ENCODE results near the gene NKPD1. TPM values are rescaled to one million over a fixed set of nuclear protein-coding genes. Genes with fewer than 3 reads are reported as not detected.

NKPD1 gene
- total RNA-seq, 2 experiments from 2014 or later = 0.73 to 0.91 TPM

GRCh38 chr19:45142726-45143110 lies 18.1 kb downstream of the NKPD1 start:
- Histone ChIP-seq H3K4me1 (ENCODE audit: insufficient read depth, low read length) (no peaks in the 10 kb centered on the region), H3K4me3 (ENCODE audit: low read length) (no peak overlapping the region), H3K27me3 (ENCODE audit: control insufficient read depth in 1 of 2, insufficient read depth in 2 of 2, low read length in 2 of 2) (no peaks in the 10 kb centered on the region), H3K36me3 (ENCODE audit: insufficient read depth, low read length) (peaks cover 41% of the 10 kb centered on the region), H3K27ac (ENCODE audit: low read depth in 1 of 2, low read length in 2 of 2) (no peak overlapping the region), H3K9me3 (ENCODE audit: control insufficient read depth in 1 of 2, insufficient read depth in 1 of 2, low read length in 2 of 2) (no peaks in the 10 kb centered on the region)
- ChIA-PET POLR2A (no interaction called here), CTCF (no interaction called here)
- no peaks in the 10 kb centered on the region for H3K27me3 Mint-ChIP-seq
- H3K27ac Mint-ChIP-seq = no peak overlapping the region
- intact Hi-C loops (cut with DNase I, micrococcal nuclease) = no loop called here
- no peaks in the 10 kb centered on the region for H3K4me1 Mint-ChIP-seq (ENCODE audit: low read depth)
- peaks cover 17% of the 10 kb centered on the region for H3K36me3 Mint-ChIP-seq (ENCODE audit: low read depth)
- no peaks in the 10 kb centered on the region for H3K9me3 Mint-ChIP-seq
- TF ChIP-seq, protein P1, sequence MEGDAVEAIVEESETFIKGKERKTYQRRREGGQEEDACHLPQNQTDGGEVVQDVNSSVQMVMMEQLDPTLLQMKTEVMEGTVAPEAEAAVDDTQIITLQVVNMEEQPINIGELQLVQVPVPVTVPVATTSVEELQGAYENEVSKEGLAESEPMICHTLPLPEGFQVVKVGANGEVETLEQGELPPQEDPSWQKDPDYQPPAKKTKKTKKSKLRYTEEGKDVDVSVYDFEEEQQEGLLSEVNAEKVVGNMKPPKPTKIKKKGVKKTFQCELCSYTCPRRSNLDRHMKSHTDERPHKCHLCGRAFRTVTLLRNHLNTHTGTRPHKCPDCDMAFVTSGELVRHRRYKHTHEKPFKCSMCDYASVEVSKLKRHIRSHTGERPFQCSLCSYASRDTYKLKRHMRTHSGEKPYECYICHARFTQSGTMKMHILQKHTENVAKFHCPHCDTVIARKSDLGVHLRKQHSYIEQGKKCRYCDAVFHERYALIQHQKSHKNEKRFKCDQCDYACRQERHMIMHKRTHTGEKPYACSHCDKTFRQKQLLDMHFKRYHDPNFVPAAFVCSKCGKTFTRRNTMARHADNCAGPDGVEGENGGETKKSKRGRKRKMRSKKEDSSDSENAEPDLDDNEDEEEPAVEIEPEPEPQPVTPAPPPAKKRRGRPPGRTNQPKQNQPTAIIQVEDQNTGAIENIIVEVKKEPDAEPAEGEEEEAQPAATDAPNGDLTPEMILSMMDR (IDR thresholded peaks at IDR 0.05) = no peak
- DNase-seq (no peak), ATAC-seq (ENCODE audit: poor library complexity) (no peak)
- no peak overlapping the region for H3K4me3 Mint-ChIP-seq

GRCh38 chr19:45142016-45142725 lies 18.6 kb downstream of the NKPD1 start:
- H3K4me1 ChIP-seq (ENCODE audit: insufficient read depth, low read length) = no peaks in the 10 kb centered on the region
- ATAC-seq (ENCODE audit: poor library complexity) (no peak), DNase-seq (no peak)
- peaks cover 41% of the 10 kb centered on the region for H3K36me3 ChIP-seq (ENCODE audit: insufficient read depth, low read length)
- intact Hi-C loops (cut with DNase I, micrococcal nuclease) = no loop called here
- Mint-ChIP-seq H3K36me3 (ENCODE audit: low read depth) (peaks cover 17% of the 10 kb centered on the region), H3K9me3 (no peaks in the 10 kb centered on the region), H3K27me3 (no peaks in the 10 kb centered on the region), H3K4me3 (no peak overlapping the region), H3K27ac (no peak overlapping the region), H3K4me1 (ENCODE audit: low read depth) (no peaks in the 10 kb centered on the region)
- ChIA-PET POLR2A (no interaction called here), CTCF (no interaction called here)
- no peak overlapping the region for H3K4me3 ChIP-seq (ENCODE audit: low read length)
- no peaks in the 10 kb centered on the region for H3K27me3 ChIP-seq (ENCODE audit: control insufficient read depth in 1 of 2, insufficient read depth in 2 of 2, low read length in 2 of 2)
- H3K9me3 ChIP-seq (ENCODE audit: control insufficient read depth in 1 of 2, insufficient read depth in 1 of 2, low read length in 2 of 2) = no peaks in the 10 kb centered on the region
- TF ChIP-seq, protein P1 (IDR thresholded peaks at IDR 0.05) = no peak
- no peak overlapping the region for H3K27ac ChIP-seq (ENCODE audit: low read depth in 1 of 2, low read length in 2 of 2)

GRCh38 chr19:45141203-45141900 lies 19.4 kb downstream of the NKPD1 start:
- H3K9me3 ChIP-seq (ENCODE audit: control insufficient read depth in 1 of 2, insufficient read depth in 1 of 2, low read length in 2 of 2) = no peaks in the 10 kb centered on the region
- TF ChIP-seq, protein P1 (IDR thresholded peaks at IDR 0.05) = no peak
- Mint-ChIP-seq H3K27me3 (no peaks in the 10 kb centered on the region), H3K36me3 (ENCODE audit: low read depth) (peaks cover 17% of the 10 kb centered on the region), H3K27ac (no peak overlapping the region), H3K4me1 (ENCODE audit: low read depth) (no peaks in the 10 kb centered on the region), H3K9me3 (no peaks in the 10 kb centered on the region), H3K4me3 (no peak overlapping the region)
- H3K4me1 ChIP-seq (ENCODE audit: insufficient read depth, low read length) = no peaks in the 10 kb centered on the region
- ChIA-PET POLR2A (no interaction called here), CTCF (no interaction called here)
- peaks cover 39% of the 10 kb centered on the region for H3K36me3 ChIP-seq (ENCODE audit: insufficient read depth, low read length)
- DNase-seq (no peak), ATAC-seq (ENCODE audit: poor library complexity) (no peak)
- no peak overlapping the region for H3K27ac ChIP-seq (ENCODE audit: low read depth in 1 of 2, low read length in 2 of 2)
- H3K4me3 ChIP-seq (ENCODE audit: low read length) = no peak overlapping the region
- intact Hi-C loops (cut with DNase I, micrococcal nuclease) = no loop called here
- no peaks in the 10 kb centered on the region for H3K27me3 ChIP-seq (ENCODE audit: control insufficient read depth in 1 of 2, insufficient read depth in 2 of 2, low read length in 2 of 2)
